CD4-positive, alpha-beta T cell treated with Interleukin-17A for 4 hours (primary cell): ENCODE data around the gene JAZF1.

Experiments
- DNase-seq: peaks from one replicate; pipeline ENCODE4 v3.0.0-alpha.2; 2020; ENCODE audit warnings: mixed read lengths

The JAZF1 gene

GRCh38 chr7:28180364-28181147, at the start of gene JAZF1:
Gene JAZF1 (minus strand): TSS chr7:28180795.
- DNase-seq = peak; percentile 69

- no peak for DNase-seq
Observed at GRCh38 chr7:28230261-28230660, 49.7 kb upstream of the JAZF1 start.

- DNase-seq = no peak
Observed at GRCh38 chr7:28228396-28228795, 47.8 kb upstream of the JAZF1 start.

- no peak for DNase-seq
Observed at GRCh38 chr7:28226003-28226402, 45.4 kb upstream of the JAZF1 start.

GRCh38 chr7:28225576-28225975, 45.0 kb upstream of the JAZF1 start:
- no peak for DNase-seq

GRCh38 chr7:28224675-28225074, 44.1 kb upstream of the JAZF1 start:
- DNase-seq = no peak

- no peak for DNase-seq
Observed at GRCh38 chr7:28224172-28224571, 43.6 kb upstream of the JAZF1 start.

GRCh38 chr7:28222636-28223035, 42.0 kb upstream of the JAZF1 start:
- DNase-seq = no peak

GRCh38 chr7:28219793-28220192, 39.2 kb upstream of the JAZF1 start:
- no peak for DNase-seq

GRCh38 chr7:28217143-28217542, 36.5 kb upstream of the JAZF1 start:
- no peak for DNase-seq

- no peak for DNase-seq
Observed at GRCh38 chr7:28211006-28211405, 30.4 kb upstream of the JAZF1 start.

GRCh38 chr7:28208506-28208905, 27.9 kb upstream of the JAZF1 start:
- no peak for DNase-seq

- no peak for DNase-seq
Observed at GRCh38 chr7:28207486-28208158, 27.0 kb upstream of the JAZF1 start.

GRCh38 chr7:28205506-28205905, 24.9 kb upstream of the JAZF1 start:
- no peak for DNase-seq

GRCh38 chr7:28203508-28204240, 23.1 kb upstream of the JAZF1 start:
- DNase-seq = no peak

- DNase-seq = no peak
Observed at GRCh38 chr7:28202222-28202621, 21.6 kb upstream of the JAZF1 start.

- DNase-seq = no peak
Observed at GRCh38 chr7:28201131-28201530, 20.5 kb upstream of the JAZF1 start.

- DNase-seq = no peak
Observed at GRCh38 chr7:28200598-28200997, 20.0 kb upstream of the JAZF1 start.

GRCh38 chr7:28199021-28199510, 18.5 kb upstream of the JAZF1 start:
- DNase-seq = no peak

- no peak for DNase-seq
Observed at GRCh38 chr7:28195910-28196620, 15.5 kb upstream of the JAZF1 start.

GRCh38 chr7:28192786-28193585, 12.4 kb upstream of the JAZF1 start:
- DNase-seq = no peak

GRCh38 chr7:28191751-28192150, 11.2 kb upstream of the JAZF1 start:
- no peak for DNase-seq
